ENCODE measurements around the gene TBC1D1.

- TF ChIP-seq CTCF (conservative IDR thresholded peaks at IDR 0.05) (no peak), EZH2 (IDR thresholded peaks at IDR 0.05; ENCODE audit: low read depth) (no peak)
Observed at GRCh38 chr4:38075370-38076152, 184.7 kb downstream of the TBC1D1 start.

Measured in PC-9 (cell line).